SK-N-SH (cell line): Measurements from ENCODE around the gene UCP3. TPM values are rescaled to one million over a fixed set of nuclear protein-coding genes. Genes with fewer than 3 reads are reported as not detected.

Experiments
- CTCF ChIA-PET: fragments of 300-600, 350-600 bp; formaldehyde crosslinking; extraction: SDS; loops from one replicate; lab custom pipeline; 2021; lab: Yijun Ruan, JAX
- POLR2A ChIA-PET: fragments of 350-600 bp; sonication (Branson Sonifier 250); formaldehyde crosslinking; extraction: SDS; loops from one replicate; lab custom pipeline; 2020; ENCODE audit warnings: antibody characterized with exemption, inconsistent platforms; lab: Yijun Ruan, JAX
- DNase-seq: peaks from one replicate; pipeline ENCODE4 v3.0.0; 2012
- H2AFZ ChIP-seq: fragments of 200-600 bp; sonication (generic); 2 replicates; pipeline ENCODE4 v1.8.1; 2016; ENCODE audit warnings: antibody characterized with exemption, mild to moderate bottlenecking, low read depth
- H3F3A ChIP-seq: fragments of 200-600 bp; sonication (generic); replicated peaks from 2 replicates; pipeline ENCODE3; 2016; ENCODE audit warnings: antibody characterized with exemption, mild to moderate bottlenecking; ENCODE audit not compliant: insufficient read depth
- H3K27ac ChIP-seq, 2 experiments: fragments of 200-500 bp in 1 of 2; fragments of 200-600 bp in 1 of 2; sonication (Bioruptor generic) in 1 of 2; sonication (generic), shearing (Covaris generic) in 1 of 2; 2 replicates each; pipeline versions ENCODE4 v1.5.1 to v1.6.1; 2014 to 2016; ENCODE audit warnings: low read depth in 2 of 2, inconsistent platforms in 1 of 2, low read length in 1 of 2, mild to moderate bottlenecking in 1 of 2, mixed read lengths in 1 of 2
- H3K27me3 ChIP-seq: fragments of 200-600 bp; sonication (generic), shearing (Covaris generic); 2 replicates; pipeline ENCODE4 v1.6.1; 2016; ENCODE audit warnings: mixed run types; ENCODE audit not compliant: insufficient read depth
- H3K36me3 ChIP-seq, 2 experiments: fragments of 200-500 bp in 1 of 2; fragments of 200-600 bp in 1 of 2; sonication (Bioruptor generic) in 1 of 2; sonication (generic) in 1 of 2; replicated peaks in 1 of 2; 2 replicates each; pipeline versions ENCODE3 to v1.5.1; 2014 to 2016; ENCODE audit warnings: low read length in 1 of 2, mild to moderate bottlenecking in 1 of 2; ENCODE audit not compliant: insufficient read depth in 2 of 2, control insufficient read depth in 1 of 2
- H3K4me1 ChIP-seq, 2 experiments: fragments of 200-500 bp in 1 of 2; fragments of 200-600 bp in 1 of 2; sonication (Bioruptor generic) in 1 of 2; sonication (generic), shearing (Covaris generic) in 1 of 2; 2 replicates each; pipeline versions ENCODE4 v1.5.1 to v1.6.1; 2014 to 2016; ENCODE audit warnings: low read depth in 1 of 2, low read length in 1 of 2, mixed run types in 1 of 2; ENCODE audit not compliant: insufficient read depth in 2 of 2, control insufficient read depth in 1 of 2
- H3K4me2 ChIP-seq: fragments of 200-600 bp; sonication (generic), shearing (Covaris generic); 2 replicates; pipeline ENCODE4 v1.6.1; 2017; ENCODE audit warnings: mixed run types
- H3K4me3 ChIP-seq, 2 experiments: fragments of 200-500 bp in 1 of 2; fragments of 200-600 bp in 1 of 2; sonication (Bioruptor generic) in 1 of 2; sonication (generic), shearing (Covaris generic) in 1 of 2; 2 replicates each; pipeline versions ENCODE4 v1.5.1 to v1.8.1; 2014 to 2016; ENCODE audit warnings: low read depth in 2 of 2, inconsistent platforms in 1 of 2, low read length in 1 of 2, mild to moderate bottlenecking in 1 of 2, mixed read lengths in 1 of 2, moderate library complexity in 1 of 2
- H3K79me2 ChIP-seq: fragments of 200-600 bp; sonication (generic); 2 replicates; pipeline ENCODE4 v1.8.1; 2017; ENCODE audit warnings: mild to moderate bottlenecking; ENCODE audit not compliant: insufficient read depth
- H3K9ac ChIP-seq: fragments of 200-600 bp; sonication (generic); 2 replicates; pipeline ENCODE4 v1.6.1; 2017; ENCODE audit warnings: mixed run types
- H3K9me2 ChIP-seq: fragments of 200-600 bp; sonication (generic); 2 replicates; pipeline ENCODE4 v1.6.1; 2017; ENCODE audit warnings: mixed run types
- H3K9me3 ChIP-seq: fragments of 200-600 bp; sonication (generic); 2 replicates; pipeline ENCODE4 v1.6.1; 2017; ENCODE audit warnings: mixed run types, mild to moderate bottlenecking, moderate library complexity
- H4K20me1 ChIP-seq: fragments of 200-600 bp; sonication (generic); 2 replicates; pipeline ENCODE4 v1.6.1; 2017; ENCODE audit warnings: mild to moderate bottlenecking, mixed run types; ENCODE audit not compliant: insufficient read depth
- ELF1 ChIP-seq: IDR thresholded peaks from 2 replicates; pipeline ENCODE4 v1.4.0; 2012
- FOXM1 ChIP-seq: IDR thresholded peaks from 2 replicates; pipeline ENCODE4 v1.4.0; 2012; ENCODE audit warnings: low read depth, mild to moderate bottlenecking
- MAX ChIP-seq: IDR thresholded peaks from 2 replicates; pipeline ENCODE4 v1.4.0; 2012; ENCODE audit warnings: low read depth
- MEF2A ChIP-seq: IDR thresholded peaks from 2 replicates; pipeline ENCODE4 v1.4.0; 2012; ENCODE audit warnings: low read depth, borderline replicate concordance
- MXI1 ChIP-seq: IDR thresholded peaks from 2 replicates; pipeline ENCODE4 v1.6.1; 2012; ENCODE audit warnings: mild to moderate bottlenecking, low read depth, low read length, improper control_type of control experiment
- PBX3 ChIP-seq: IDR thresholded peaks from 2 replicates; pipeline ENCODE4; 2012
- RCOR1 ChIP-seq: fragments of 150-350 bp; IDR thresholded peaks from 2 replicates; pipeline ENCODE4 v1.6.1; 2017; ENCODE audit warnings: antibody characterized with exemption, low read length
- REST ChIP-seq: IDR thresholded peaks from 2 replicates; pipeline ENCODE4 v1.6.1; 2012; ENCODE audit warnings: mild to moderate bottlenecking, low read depth, low read length, moderate library complexity
- RFX5 ChIP-seq: IDR thresholded peaks from 2 replicates; pipeline ENCODE4 v1.6.1; 2012; ENCODE audit warnings: mild to moderate bottlenecking, improper control_type of control experiment, low read length
- SIN3A ChIP-seq: IDR thresholded peaks from 2 replicates; pipeline ENCODE4 v1.6.1; 2012; ENCODE audit warnings: low read depth, mild to moderate bottlenecking, low read length, moderate library complexity, borderline replicate concordance
- SMC3 ChIP-seq: IDR thresholded peaks from 2 replicates; pipeline ENCODE4 v1.6.1; 2012; ENCODE audit warnings: low read depth, low read length, improper control_type of control experiment
- TAF1 ChIP-seq: IDR thresholded peaks from 2 replicates; pipeline ENCODE4 v1.6.1; 2012; ENCODE audit warnings: low read depth, mild to moderate bottlenecking, low read length, moderate library complexity, borderline replicate concordance
- TEAD4 ChIP-seq: IDR thresholded peaks from 2 replicates; pipeline ENCODE4 v1.4.0; 2012; ENCODE audit warnings: mild to moderate bottlenecking, borderline replicate concordance; ENCODE audit not compliant: insufficient read depth
- USF2 ChIP-seq: fragments of 150-350 bp; IDR thresholded peaks from 2 replicates; pipeline ENCODE4 v1.6.1; 2017; ENCODE audit warnings: antibody characterized with exemption, low read length, low read depth, borderline replicate concordance
- WGBS: methylation state at CpG from one replicate; pipeline ENCODE4 v1.1.6; 2017; ENCODE audit warnings: low lambda C conversion rate; 5-methylcytosine and 5-hydroxymethylcytosine counted together
- polyA plus RNA-seq, 3 experiments: library from polyadenylated mRNA; depleted of rRNA; stranded (reverse); fragments of >200 nt; gene quantifications; 2 replicates each; pipeline ENCODE4 v1.2.3, GENCODE V29; 2012
- TF ChIP-seq, protein P1 (sequence below): fragments of 200-600 bp; sonication (generic); IDR thresholded peaks from 2 replicates; pipeline ENCODE4 v1.6.1; 2017; ENCODE audit warnings: antibody characterized with exemption, mild to moderate bottlenecking, moderate library complexity
- TF ChIP-seq, protein P2 (sequence below): IDR thresholded peaks from 2 replicates; pipeline ENCODE4 v1.4.0; 2012; ENCODE audit warnings: low read depth, borderline replicate concordance

Gene UCP3
- polyA plus RNA-seq, 1 of the 3 experiments (the other 2 are of a cell fraction) = 1.2 TPM

DNA sequence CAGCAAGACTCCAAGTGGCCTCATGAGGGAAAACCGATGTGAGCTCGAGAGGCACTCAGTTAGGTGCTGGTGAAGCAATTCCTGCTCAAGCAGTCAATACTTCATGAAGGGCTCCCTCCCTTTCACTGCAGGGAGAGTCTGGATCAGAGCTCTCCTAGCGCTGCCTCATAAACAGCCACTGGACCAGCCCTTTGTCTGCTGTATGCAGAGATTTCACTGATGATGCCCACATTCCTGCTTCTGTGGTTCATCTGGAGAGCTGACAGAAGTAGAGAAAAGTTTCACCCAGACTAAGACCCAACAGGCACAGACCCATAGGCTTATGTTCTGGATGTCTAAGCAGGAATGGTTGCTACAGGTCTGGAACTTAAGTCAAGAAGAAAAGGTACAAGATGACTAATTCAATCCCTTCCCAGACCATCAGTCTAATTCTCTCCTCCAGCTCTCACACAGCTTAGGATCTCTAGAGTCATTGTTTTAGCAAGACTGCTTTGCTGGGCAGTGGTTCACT is 30.3 kb downstream of the UCP3 start:
- Histone ChIP-seq H3K27ac (no peak overlapping the region), H3K9ac (no peak overlapping the region), H2AFZ (no peak overlapping the region), H3K4me3 (no peak overlapping the region), H3K79me2 (peaks cover 8% of the 10 kb centered on the region; the same call in 1 of the 2 replicates), H3K36me3 (peaks cover 4 to 42% of the 10 kb centered on the region in 2 experiments), H3K4me1 (peaks cover 4 to 17% of the 10 kb centered on the region in 2 experiments; a peak in 2 of 4 replicates), H3K9me3 (no peaks in the 10 kb centered on the region), H4K20me1 (no peaks in the 10 kb centered on the region), H3K4me2 (no peak overlapping the region), H3F3A (peaks cover 2% of the 10 kb centered on the region), H3K9me2 (no peaks in the 10 kb centered on the region), H3K27me3 (no peaks in the 10 kb centered on the region)
- no peak for TF ChIP-seq RCOR1
- TF ChIP-seq MAX = no peak
- TF ChIP-seq, protein P1, sequence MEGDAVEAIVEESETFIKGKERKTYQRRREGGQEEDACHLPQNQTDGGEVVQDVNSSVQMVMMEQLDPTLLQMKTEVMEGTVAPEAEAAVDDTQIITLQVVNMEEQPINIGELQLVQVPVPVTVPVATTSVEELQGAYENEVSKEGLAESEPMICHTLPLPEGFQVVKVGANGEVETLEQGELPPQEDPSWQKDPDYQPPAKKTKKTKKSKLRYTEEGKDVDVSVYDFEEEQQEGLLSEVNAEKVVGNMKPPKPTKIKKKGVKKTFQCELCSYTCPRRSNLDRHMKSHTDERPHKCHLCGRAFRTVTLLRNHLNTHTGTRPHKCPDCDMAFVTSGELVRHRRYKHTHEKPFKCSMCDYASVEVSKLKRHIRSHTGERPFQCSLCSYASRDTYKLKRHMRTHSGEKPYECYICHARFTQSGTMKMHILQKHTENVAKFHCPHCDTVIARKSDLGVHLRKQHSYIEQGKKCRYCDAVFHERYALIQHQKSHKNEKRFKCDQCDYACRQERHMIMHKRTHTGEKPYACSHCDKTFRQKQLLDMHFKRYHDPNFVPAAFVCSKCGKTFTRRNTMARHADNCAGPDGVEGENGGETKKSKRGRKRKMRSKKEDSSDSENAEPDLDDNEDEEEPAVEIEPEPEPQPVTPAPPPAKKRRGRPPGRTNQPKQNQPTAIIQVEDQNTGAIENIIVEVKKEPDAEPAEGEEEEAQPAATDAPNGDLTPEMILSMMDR = no peak
- no peak for TF ChIP-seq REST
- no peak for TF ChIP-seq FOXM1
- no peak for TF ChIP-seq USF2
- TF ChIP-seq TAF1 = no peak
- no peak for TF ChIP-seq MXI1
- TF ChIP-seq ELF1 = no peak
- TF ChIP-seq TEAD4 = no peak
- TF ChIP-seq RFX5 = no peak
- TF ChIP-seq PBX3 = no peak
- TF ChIP-seq MEF2A = no peak
- TF ChIP-seq SMC3 = no peak
- TF ChIP-seq, protein P2, sequence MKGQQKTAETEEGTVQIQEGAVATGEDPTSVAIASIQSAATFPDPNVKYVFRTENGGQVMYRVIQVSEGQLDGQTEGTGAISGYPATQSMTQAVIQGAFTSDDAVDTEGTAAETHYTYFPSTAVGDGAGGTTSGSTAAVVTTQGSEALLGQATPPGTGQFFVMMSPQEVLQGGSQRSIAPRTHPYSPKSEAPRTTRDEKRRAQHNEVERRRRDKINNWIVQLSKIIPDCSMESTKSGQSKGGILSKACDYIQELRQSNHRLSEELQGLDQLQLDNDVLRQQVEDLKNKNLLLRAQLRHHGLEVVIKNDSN = no peak
- TF ChIP-seq SIN3A = no peak
- DNase-seq = no peak
- 92% methylated on average over 3 of the region's 3 CpGs for WGBS
- POLR2A ChIA-PET = no interaction called here
- CTCF ChIA-PET = interaction anchor here (0.8 to 1.5 kb wide), 3 partner anchors 10 to 46 kb away, joined by 3 to 6 read pairs (median 3); no protein-coding TSS in a partner anchor
